ENCODE results near the gene CDK11B. TPM values are rescaled to one million over a fixed set of nuclear protein-coding genes. Genes with fewer than 3 reads are reported as not detected.

Gene CDK11B
- total RNA-seq, 1 donor from 2014 or later, result 12.6 TPM

DNA sequence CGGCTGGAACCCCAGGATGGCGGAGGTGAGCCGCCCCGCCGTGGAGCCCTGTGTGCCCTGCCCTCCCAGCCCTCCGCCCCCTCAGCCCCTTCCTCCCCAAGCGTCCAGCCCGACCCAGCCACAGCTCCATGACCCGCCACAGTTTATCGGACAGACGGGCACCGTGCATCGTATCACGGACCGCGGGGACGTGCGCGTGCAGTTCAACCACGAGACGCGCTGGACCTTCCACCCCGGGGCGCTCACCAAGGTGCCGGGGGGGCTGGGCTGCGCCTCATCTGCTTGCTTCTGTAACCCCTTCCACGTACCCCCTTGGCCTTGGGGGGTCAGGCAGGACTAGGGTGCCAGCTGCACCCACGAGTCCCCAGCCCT lies 33.4 kb downstream of the CDK11B start:
- Histone ChIP-seq H3K79me2 (ENCODE audit: low read depth) (no peaks in the 10 kb centered on the region), H3K9ac (no peak overlapping the region), H3K9me3 (ENCODE audit: low read depth) (no peaks in the 10 kb centered on the region), H3K4me1 (no peaks in the 10 kb centered on the region), H2AFZ (replicated peaks) (no peak overlapping the region), H3F3A (ENCODE audit: low read depth) (no peaks in the 10 kb centered on the region), H3K27ac (no peak overlapping the region), H3K4me3 (no peak overlapping the region), H3K36me3 (no peaks in the 10 kb centered on the region), H3K4me2 (no peak overlapping the region), H4K20me1 (ENCODE audit: low read depth) (peaks cover 17% of the 10 kb centered on the region), H3K27me3 (peaks cover 17% of the 10 kb centered on the region)
- Mint-ChIP-seq H3K27me3 (ENCODE audit: insufficient read depth, low read depth) (peaks cover 5% of the 10 kb centered on the region), H3K4me1 (peaks cover 10% of the 10 kb centered on the region), H3K4me3 (no peak overlapping the region), H3K36me3 (peaks cover 1% of the 10 kb centered on the region), H3K27ac (no peak overlapping the region), H3K9me3 (no peaks in the 10 kb centered on the region)
- DNase-seq (ENCODE audit: low spot score), result no peak
- TF ChIP-seq EZH2phosphoT487 (IDR thresholded peaks at IDR 0.05) (no peak), EZH2 (IDR thresholded peaks at IDR 0.05) (no peak)

DNA sequence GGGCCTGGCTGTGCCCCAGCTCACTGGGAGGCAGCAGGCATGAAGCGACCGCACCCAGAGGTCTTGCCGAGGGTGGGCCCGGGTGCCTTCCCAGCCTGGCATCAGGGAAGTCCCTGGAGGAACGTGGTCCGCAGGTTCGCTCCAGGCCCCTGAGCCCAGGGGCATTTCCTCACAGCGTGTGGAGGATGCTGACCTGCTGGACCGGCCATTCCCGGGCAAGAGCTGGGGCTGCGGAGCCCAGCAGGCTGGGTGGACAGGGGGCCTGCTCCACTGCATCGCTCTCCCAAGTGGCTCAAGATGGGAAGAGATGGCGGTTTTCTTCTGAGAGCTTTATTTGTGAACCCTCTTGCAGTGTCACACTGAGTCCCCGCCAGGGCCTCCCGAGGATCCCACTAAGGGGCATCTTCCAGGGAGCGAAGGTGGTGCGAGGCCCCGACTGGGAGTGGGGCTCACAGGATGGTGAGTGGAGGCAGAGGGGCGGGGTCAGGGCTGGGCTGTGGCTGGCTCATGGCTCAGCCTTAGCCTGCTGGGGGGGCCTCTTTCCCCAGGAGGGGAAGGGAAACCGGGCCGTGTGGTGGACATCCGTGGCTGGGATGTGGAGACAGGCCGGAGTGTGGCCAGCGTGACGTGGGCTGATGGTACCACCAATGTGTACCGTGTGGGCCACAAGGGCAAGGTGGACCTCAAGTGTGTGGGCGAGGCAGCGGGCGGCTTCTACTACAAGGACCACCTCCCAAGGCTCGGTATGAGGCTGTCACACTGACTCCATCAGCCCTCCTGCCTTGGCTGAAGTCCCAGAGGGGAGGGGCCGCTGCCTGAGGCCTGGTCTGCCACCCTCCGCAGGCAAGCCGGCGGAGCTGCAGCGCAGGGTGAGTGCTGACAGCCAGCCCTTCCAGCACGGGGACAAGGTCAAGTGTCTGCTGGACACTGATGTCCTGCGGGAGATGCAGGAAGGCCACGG lies 34.1 kb downstream of the CDK11B start:
- Histone ChIP-seq H3K4me2 (no peak overlapping the region), H3F3A (ENCODE audit: low read depth) (no peaks in the 10 kb centered on the region), H3K4me1 (no peaks in the 10 kb centered on the region), H3K36me3 (no peaks in the 10 kb centered on the region), H3K4me3 (no peak overlapping the region), H3K27me3 (peaks cover 11% of the 10 kb centered on the region), H3K27ac (no peak overlapping the region), H3K9me3 (ENCODE audit: low read depth) (no peaks in the 10 kb centered on the region), H2AFZ (replicated peaks) (no peak overlapping the region), H3K79me2 (ENCODE audit: low read depth) (no peaks in the 10 kb centered on the region), H4K20me1 (ENCODE audit: low read depth) (peaks cover 21% of the 10 kb centered on the region), H3K9ac (no peak overlapping the region)
- DNase-seq (ENCODE audit: low spot score), result no peak
- H3K36me3 Mint-ChIP-seq, result peaks cover 1% of the 10 kb centered on the region
- no peak overlapping the region for H3K27ac Mint-ChIP-seq
- H3K4me3 Mint-ChIP-seq, result no peak overlapping the region
- TF ChIP-seq EZH2phosphoT487 (IDR thresholded peaks at IDR 0.05) (no peak), EZH2 (IDR thresholded peaks at IDR 0.05) (no peak)
- TF ChIP-seq, protein P1, sequence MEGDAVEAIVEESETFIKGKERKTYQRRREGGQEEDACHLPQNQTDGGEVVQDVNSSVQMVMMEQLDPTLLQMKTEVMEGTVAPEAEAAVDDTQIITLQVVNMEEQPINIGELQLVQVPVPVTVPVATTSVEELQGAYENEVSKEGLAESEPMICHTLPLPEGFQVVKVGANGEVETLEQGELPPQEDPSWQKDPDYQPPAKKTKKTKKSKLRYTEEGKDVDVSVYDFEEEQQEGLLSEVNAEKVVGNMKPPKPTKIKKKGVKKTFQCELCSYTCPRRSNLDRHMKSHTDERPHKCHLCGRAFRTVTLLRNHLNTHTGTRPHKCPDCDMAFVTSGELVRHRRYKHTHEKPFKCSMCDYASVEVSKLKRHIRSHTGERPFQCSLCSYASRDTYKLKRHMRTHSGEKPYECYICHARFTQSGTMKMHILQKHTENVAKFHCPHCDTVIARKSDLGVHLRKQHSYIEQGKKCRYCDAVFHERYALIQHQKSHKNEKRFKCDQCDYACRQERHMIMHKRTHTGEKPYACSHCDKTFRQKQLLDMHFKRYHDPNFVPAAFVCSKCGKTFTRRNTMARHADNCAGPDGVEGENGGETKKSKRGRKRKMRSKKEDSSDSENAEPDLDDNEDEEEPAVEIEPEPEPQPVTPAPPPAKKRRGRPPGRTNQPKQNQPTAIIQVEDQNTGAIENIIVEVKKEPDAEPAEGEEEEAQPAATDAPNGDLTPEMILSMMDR (IDR thresholded peaks at IDR 0.05), result no peak
- no peaks in the 10 kb centered on the region for H3K9me3 Mint-ChIP-seq
- H3K4me1 Mint-ChIP-seq, result peaks cover 8% of the 10 kb centered on the region
- peaks cover 3% of the 10 kb centered on the region for H3K27me3 Mint-ChIP-seq (ENCODE audit: insufficient read depth, low read depth)

DNA sequence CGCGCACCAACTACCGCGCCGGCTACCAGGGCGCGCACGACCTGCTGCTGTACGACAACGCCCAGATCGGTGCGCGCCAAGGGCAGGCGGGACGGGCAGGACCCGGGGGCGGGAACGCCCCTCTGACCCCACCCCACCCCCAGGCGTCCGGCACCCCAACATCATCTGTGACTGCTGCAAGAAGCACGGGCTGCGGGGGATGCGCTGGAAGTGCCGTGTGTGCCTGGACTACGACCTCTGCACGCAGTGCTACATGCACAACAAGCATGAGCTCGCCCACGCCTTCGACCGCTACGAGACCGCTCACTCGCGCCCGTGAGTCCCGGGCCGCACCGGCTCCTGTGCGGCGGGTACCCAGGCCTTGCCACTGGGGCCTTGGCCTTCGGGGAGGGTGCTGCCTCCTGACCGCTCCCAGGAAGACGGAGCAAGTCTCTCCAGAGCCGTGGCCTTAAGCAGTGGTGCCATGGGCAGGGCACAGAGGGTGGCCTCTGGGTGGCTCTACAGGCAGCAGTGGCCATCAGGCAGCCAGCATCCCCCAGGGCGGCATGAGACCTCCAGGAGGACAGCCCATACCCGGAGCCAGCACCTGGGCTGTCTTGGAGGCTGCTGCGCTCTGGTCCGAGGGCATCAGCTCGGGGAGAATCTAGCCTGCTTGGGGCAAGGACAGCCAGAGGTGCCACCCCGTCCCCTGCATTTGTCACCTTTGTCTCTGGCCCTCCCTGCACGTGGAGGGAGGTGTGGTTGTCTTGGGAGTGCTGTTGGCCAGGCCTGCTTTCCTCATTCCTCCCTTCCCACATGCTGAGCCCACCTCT lies 35.0 kb downstream of the CDK11B start:
- no peak overlapping the region for H3K4me3 Mint-ChIP-seq
- Histone ChIP-seq H3K79me2 (ENCODE audit: low read depth) (no peaks in the 10 kb centered on the region), H3K36me3 (no peaks in the 10 kb centered on the region), H2AFZ (replicated peaks) (no peak overlapping the region), H3F3A (ENCODE audit: low read depth) (no peaks in the 10 kb centered on the region), H3K9ac (no peak overlapping the region), H4K20me1 (ENCODE audit: low read depth) (peaks cover 21% of the 10 kb centered on the region), H3K9me3 (ENCODE audit: low read depth) (no peaks in the 10 kb centered on the region), H3K27ac (no peak overlapping the region), H3K27me3 (peaks cover 2% of the 10 kb centered on the region), H3K4me1 (no peaks in the 10 kb centered on the region), H3K4me2 (no peak overlapping the region), H3K4me3 (no peak overlapping the region)
- DNase-seq (ENCODE audit: low spot score), result no peak
- H3K27me3 Mint-ChIP-seq (ENCODE audit: insufficient read depth, low read depth), result peaks cover 3% of the 10 kb centered on the region
- peaks cover 1% of the 10 kb centered on the region for H3K36me3 Mint-ChIP-seq
- peaks cover 8% of the 10 kb centered on the region for H3K4me1 Mint-ChIP-seq
- no peaks in the 10 kb centered on the region for H3K9me3 Mint-ChIP-seq
- TF ChIP-seq, protein P1 (IDR thresholded peaks at IDR 0.05), result no peak
- TF ChIP-seq EZH2phosphoT487 (IDR thresholded peaks at IDR 0.05), result no peak
- no peak for TF ChIP-seq EZH2 (IDR thresholded peaks at IDR 0.05)
- no peak overlapping the region for H3K27ac Mint-ChIP-seq
